ENCODE data around the gene SH3BGRL3.
A peak's percentile ranks its signal among the peaks of the same experiment; 100 is the strongest.
"Not testable (repeated sequence)": the region's sequence is repeated elsewhere in the genome, so short reads cannot be mapped to it uniquely, and the experiment has no call there.

The SH3BGRL3 gene

DNA sequence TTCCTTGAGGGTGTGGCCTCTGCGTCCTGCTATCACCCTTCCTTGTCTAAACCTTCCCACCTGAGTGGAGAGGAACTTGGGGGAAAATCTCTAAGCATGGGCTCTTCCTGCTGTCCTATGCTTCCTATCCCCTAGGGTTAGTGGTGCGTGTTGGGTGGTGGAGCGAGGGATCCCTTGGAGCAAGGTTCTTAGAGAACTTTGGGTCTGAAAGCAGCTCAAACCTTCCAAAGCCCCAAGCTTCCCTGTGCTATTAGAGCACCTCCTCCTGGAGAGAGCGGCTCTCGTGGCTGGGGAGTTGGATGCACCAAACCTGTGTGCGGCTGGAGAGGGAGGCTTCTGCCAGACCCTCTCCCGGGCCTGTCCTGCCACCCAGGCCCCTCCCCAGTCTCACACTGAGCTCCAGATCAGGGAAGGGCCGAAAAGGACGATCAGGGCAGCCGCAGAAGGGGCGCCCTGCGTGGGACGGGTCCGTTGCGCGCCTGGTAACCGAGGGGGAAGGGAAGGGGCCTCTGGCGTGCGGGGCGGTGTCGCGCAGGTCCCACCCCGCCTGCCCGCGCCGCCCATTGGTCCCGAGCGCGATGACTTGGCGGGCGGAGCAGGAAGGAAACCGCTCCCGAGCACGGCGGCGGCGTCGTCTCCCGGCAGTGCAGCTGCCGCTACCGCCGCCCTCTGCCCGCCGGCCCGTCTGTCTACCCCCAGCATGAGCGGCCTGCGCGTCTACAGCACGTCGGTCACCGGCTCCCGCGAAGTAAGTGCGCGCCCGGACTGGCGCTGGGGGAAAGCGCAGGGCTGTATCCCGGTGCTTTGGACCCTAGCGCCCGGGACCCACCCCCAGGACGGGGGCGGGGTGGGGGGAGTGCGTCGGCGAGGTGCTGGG lies at the start of gene SH3BGRL3:
TSS of gene SH3BGRL3 (plus strand) at position 631 of the 877 bp plus-strand sequence. CDS start at position 701, 70 bp downstream.
- peak; percentile 63 for DNase-seq

DNA sequence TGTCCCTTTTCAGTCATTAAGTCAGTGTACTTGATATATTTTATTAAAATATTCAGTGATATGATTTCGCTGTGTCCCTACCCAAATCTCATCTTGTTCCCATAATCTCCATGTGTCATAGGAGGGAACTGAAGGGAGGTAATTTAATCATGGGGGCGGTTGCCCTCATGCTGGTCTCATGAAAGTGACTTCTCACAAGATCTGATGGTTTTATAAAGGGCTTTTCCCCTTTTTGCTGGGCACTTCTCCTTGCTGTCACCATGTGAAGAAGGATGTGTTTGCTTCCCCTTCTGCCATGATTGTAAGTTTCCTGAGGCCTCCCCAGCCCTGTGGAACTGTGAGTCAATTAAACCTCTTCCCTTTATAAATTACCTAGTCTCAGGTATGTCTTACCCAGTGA lies 49.2 kb upstream of the SH3BGRL3 start:
- DNase-seq = not testable (repeated sequence)

DNA sequence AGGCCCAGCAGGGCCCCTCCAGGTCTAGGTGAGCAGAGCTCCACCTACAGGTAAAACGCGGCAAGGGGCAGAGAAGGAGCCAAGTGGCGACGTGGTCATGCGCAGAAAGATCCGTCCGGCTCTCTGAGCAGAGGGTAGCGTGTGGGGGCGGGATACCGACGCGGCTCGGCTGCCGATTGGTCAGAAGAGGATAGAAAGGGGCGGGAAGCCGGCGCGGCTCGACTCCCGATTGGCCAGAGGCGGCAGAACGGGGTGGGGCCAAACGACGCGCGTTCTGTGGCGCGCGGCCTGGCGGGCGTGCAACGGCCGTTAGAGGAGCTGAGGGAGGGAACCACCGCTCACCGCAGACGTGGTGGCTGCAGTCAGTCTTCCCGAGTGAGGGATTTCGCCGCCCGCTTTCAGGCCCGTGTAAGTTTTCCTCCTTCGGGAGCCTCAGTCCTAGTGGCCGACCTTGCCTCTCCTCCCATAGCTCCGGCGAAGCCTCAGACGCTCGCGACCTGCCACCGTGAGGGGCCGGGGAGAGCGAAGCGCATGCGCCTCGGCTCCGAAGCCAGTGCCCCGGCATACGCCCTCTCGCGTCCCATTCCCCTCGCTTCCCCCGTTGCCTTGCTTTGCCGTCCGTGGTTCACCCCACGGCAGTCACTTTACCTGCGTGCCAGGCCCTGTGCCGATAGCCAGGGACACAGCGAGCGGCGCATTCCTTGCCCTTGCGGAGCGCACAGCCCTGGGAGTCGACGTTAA lies 45.8 kb upstream of the SH3BGRL3 start, which contains the start of gene CEP85:
TSS of gene CEP85 (plus strand) at position 298 of the 741 bp plus-strand sequence. CDS start 5,584 bp downstream, outside the sequence.
- DNase-seq = peak; percentile 95

DNA sequence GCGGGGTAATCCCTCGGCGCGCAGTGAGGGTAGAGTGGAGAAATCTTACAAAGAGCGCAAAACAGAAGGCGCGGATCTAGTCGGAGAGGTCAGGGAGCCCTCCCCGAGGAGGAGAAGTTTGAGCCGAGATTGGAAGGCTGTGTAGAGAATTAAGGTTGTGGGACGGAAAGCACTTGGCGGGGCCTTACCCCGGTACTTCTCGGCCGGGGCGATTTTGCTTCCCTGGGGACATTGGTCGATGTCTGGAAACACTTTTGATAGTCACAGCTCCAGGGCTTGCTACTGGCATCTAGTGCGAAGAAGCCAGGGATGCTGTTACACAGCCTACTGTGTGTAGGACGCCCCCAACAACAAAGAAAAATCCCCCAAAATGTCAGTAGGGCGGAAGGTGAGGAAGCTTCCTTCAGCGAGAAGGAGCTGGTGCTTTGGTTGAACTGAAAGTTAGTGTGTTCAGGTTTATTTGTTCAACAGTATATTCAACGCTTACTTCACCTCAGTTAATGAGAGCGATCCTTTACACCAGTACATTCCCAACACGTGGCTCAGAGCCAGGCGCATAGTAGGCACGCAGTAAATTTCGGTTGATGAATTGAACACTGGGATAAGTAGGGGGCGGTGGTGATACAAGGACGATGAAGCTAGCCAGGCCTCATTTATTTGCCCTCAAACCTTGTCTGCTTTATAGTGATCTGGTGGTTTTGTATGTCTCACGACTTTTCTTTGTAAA lies 45.1 kb upstream of the SH3BGRL3 start:
- peak; percentile 14 for DNase-seq

DNA sequence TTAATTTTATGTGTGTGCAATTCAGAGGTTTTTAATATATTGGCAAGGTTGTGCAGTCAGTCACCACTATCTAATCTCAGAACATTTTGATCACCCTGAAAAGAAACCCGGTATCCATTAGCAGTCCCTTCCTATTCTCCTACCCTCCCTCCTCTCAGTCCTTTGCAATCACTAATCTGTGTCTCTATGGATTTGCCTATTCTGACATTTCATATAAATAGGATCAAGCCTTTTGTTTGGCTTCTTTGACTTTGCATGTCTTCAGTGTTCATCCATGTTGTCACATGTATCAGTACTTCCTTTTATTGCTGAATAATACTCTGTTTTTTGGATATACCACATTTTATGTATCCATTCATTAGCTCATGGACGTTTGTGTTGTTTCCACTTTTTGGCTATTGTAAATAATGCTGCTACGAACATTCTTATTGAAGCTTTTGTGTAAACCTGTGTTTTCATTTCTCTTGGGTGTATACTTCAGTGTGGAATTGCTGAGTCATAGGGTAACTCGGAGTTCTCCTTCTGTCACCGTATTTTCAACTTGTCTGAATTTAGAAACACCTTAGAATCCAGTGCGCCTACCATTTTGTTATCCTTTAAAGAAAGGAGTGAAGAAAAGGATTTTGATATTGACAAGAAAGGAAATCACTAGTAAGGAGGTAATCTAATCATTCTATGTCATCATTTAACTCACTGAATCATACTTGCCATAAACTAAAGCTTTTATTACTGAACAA lies 42.5 kb upstream of the SH3BGRL3 start:
- DNase-seq = no peak

DNA sequence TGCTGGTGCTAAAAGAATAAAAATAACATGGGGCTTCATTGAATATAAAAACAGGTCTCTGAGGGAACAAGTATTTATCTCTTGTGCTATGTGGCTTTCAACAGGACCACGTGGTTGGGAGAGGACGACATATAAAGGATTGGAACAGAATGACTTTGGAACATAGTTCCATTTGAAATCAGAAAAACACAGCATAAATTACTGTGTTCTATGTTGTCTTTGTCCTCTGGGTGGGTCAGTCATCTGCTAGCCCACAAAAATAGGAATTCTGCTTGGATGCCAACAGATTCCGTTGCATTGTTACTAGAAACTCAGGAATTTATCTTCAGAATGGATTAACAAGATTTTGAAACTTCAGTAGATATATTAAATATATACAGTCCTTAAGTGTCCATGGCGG lies 40.0 kb upstream of the SH3BGRL3 start:
- no peak for DNase-seq

DNA sequence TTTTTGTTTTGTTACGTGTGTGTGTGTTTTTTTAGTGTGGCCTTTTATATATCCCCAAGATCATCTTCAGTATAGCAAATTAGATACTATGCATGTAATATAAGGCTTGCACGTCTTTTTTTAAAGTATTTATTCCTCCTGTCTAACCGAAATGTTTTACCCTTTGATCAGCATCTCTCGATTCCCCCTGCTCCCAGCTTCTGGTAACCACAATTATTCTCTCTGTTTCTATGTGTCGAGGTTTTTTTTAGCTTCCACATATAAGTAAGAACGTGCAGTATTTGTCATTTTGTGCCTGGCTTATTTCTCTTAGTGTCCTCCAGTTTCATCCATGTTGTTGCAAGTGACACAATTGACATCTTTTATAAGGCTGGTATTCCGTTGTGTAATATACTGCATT lies 27.2 kb upstream of the SH3BGRL3 start:
- no peak for DNase-seq

DNA sequence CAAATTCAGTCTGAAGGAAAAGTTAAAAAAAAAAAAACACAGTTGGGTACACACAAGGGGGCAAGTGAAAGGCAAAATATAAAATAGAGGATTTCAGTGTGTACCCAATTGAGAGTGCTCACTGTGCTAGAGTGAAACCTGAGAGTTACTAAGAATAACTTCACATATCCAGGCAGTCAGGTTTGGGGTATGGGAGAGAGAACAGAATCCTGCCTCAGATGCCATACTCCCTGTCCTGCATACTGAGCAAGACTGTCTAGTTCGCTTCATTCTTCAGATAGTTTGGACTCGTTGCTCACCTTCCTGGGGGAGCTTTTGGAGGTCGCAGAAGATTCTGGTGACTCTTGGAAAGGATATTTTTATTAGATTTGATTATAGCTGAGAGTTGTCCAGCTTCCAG lies 25.5 kb upstream of the SH3BGRL3 start:
- DNase-seq = no peak

DNA sequence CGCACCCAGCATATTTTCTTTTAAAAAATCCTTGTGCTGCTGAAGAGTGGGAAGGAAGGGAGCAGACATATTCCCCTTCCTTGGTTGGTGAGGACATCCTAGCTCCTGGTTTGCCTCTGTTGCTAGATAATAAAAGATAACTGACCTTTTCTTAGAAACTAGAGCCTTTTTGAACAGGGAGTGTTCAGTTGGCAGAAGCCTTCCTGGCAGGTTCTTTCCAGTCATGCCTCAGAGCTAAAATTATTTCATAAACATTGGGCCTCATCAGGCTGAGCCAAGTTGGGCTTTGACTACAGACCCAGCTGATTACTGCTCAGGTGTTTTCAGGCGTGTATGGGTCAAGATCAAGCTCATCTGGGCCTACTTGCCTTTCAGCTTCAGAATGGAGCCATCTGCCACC lies 22.7 kb upstream of the SH3BGRL3 start:
- no peak for DNase-seq

DNA sequence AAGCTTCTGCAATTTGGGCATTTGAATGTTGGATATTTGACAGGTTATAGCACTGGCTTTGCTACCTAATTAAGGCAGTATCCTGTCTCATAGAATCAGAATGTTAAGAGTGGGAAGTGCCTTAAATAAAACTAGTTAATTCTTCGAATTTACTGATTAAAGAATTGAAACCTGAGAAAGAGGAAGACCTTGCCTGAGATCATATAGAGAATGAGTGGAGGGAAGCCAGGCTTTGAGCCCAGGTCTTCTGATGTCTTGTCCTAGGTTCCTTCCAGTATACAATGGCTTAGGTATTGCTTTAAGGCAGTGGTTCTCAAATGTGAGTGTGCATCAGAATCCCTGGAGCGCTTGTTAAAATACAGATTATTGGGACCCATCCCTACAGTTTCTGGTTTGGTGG lies 20.9 kb upstream of the SH3BGRL3 start:
- no peak for DNase-seq

DNA sequence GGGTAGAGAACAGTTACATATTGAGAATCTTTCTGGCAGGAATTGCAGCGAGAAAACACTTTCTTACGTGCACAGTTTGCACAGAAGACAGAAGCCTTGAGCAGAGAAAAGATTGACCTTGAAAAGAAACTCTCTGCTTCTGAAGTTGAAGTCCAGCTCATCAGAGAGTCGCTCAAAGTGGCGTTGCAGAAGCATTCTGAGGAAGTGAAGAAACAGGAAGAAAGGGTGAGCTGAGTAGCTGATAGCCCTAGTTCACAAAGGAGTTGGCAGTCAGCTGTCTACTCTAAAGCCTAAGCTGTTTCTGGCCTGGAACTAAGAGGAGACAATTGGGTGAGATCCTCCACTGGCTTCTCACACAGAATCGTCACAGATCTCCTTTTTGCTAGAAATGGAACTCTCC lies 20.3 kb upstream of the SH3BGRL3 start:
- DNase-seq = no peak

DNA sequence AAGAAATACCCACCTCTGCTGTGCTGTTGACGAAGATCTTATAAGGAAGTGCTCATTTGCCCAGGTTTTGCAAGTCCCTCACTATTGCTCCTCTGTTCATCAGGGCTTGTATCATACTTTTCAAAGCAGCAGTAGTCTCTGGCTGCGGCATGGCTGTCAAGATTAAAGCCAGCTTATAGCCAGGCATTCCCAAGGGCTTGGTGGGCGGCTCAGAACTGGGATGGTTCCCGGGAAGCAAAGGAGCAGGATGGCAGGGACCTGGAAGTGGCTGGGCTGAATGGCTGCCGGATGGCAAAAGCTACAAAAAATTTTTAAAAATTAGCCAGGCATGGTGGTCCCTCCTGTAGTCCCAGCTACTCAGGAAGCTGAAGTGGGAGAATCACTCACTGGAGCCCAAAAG lies 16.7 kb upstream of the SH3BGRL3 start:
- DNase-seq = no peak

DNA sequence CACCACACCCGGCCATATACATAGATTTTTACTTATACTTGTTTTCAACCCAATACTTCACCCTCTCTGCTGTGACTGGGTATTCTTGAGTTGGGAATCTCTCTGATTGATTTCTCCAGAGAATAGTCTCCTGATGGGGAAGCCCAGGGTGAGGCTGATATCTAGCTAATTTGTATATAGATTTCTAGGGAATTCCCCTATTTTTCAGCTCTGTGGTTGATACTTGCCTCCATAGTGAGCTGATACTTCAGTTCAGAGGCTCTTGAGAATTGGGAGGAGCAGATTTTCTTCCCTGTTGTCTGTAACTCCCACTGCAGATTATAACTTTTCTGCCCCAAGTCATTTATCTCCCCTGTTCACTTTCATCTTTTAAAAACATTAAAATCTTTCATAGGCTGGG lies 14.5 kb upstream of the SH3BGRL3 start:
- no peak for DNase-seq

DNA sequence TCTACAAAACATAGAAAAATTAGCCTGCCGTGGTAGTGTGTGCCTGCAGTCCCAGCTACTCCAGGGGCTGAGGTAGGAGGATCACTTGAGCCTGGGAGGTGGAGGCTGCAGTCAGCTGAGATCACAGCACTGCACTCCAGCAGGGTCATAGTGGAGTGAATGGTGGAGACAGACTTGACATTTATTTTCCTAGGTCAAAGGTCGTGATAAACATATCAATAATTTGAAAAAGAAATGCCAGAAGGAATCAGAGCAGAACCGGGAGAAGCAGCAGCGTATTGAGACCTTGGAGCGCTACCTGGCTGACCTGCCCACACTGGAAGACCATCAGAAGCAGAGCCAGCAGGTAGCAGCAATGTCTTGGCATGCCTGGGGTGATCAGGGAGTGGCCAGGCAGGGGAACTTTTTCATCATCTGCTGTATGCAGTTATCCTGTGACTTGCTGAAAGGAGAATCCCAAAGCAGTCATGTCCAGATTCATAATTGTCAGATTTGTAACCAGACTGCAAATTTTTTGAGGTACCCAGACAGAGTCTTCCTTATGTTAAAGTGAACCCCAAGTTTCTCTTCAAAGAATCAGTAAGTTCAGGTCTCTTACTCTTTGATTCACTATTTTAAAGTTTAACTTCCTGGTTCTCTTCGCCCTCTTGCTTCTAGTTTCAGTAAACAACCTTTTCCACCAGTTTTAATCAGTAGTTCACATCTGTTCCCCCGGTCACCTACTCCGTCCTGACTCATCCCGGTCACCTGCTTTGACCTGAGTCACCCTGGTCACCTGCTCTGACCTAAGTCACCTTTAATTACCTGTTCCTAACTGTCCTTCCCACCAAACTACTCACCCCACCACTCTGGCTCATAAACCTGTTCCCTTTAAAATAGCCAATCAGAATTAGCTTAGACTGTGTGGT lies 11.3 kb upstream of the SH3BGRL3 start:
- DNase-seq = no peak

DNA sequence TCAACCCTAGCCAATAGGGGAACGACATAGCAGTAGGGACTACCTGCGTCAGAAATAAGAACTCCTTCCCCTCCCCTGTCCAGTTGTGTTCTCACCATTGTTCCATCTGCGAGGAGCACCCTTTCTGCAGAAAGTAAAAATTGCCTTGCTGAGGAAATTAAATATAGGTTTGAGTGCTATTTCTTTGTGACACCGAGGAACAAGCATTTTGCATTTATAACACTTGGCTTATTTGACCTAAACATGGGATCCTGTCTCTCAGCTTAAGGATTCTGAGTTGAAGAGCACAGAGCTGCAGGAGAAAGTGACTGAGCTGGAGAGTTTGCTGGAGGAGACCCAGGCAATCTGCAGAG lies 10.7 kb upstream of the SH3BGRL3 start:
- DNase-seq = no peak

DNA sequence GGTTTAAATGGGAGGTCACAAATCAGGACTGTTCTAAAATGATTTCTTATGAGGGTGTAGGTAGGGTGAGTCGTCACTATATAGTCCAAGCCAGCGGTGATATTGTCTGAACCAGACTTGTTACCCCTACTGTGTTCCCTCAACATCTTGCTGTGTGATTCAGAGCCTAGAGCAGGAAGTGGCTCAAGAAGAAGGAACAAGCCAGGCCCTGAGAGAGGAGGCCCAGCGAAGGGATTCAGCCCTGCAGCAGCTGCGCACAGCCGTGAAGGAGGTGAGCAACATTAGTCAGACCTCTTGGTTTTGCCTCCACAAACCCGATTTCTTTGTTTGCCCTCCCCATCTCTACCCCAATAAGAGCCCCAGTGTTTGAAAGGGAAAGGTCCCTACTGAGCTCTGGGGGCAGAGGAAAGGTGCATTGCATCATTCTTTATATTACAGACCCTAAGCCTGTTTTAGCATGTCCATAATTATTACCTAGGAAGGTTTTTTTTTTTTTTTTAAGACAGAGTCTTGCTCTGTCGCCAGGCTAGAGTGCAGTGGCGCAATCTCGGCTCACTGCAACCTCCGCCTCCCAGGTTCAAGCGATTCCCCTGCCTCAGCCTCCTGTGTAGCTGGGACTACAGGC lies 5.0 kb upstream of the SH3BGRL3 start:
- no peak for DNase-seq

DNA sequence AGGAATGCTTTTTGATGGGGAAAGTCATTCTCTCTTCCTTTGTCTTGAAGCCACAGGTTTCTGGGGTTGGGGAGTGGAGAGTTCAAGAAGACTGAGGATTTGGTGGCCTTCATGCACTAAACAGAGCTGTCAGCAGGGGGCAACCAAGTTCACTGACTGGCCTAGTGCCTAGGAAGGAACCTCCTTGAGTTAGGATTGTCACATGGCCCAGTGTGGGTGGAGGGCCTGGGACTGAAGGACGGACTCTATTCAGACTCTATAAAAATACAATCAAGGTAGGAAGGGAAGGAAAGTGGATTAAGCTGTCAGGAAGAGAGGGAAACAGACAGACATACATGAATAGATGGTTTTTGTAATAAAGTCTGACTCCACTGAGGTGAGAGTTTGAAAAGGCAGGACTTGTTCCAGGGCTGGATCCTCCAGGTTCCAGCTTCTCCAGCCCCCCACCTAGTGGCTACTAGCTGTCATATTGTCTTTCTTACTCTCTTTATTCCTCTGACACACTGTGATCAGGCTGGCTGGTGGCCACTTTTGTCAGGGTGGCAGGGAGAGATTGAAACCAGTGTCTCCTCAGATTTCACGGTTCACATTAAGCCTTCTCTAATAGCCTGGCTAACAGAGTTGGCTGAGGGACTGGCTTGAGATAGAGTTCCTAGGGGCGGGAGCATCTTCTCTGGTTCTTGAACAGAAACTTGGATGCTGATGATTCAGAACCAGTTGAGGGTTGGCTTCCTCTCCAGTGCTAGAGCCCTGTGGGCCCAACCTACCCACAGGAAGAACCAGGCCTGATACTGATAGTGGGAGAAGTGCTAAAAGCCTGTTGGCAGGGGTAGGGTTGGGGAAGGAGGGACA lies 4.1 kb upstream of the SH3BGRL3 start:
- DNase-seq = peak; percentile 82

DNA sequence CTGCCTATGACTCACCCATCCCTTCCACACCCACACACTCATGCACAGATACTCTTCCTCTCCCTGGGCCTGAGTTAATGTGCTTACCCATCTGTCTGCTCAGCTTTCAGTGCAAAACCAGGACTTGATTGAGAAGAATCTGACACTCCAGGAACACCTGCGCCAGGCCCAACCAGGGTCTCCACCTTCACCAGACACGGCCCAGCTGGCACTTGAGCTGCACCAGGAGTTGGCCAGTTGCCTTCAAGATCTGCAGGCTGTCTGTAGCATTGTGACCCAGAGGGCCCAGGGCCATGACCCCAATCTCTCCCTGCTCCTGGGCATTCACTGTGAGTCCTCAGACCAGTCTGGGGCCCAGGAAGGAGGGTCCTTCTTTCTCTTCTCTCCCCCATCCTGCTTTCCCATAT lies 3.5 kb upstream of the SH3BGRL3 start:
- no peak for DNase-seq

DNA sequence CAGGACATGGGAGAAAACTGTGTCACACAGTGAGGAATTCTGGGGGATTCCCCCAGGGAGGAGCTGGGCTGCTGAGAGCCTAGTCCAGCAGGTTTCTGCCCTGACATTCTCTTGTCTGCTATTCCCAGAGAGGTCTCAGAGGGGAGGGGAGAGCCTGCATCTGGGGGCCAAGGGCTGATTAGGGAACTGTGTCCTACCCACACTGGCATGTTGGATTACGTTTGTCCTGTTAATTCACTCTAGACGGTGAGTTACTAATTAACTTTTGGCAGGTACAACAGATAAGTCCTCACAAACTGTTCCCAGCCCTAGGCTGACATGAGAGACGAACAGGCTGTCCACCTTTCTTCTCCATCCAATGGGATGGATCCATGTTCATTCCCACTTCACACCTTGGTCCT lies 2.6 kb upstream of the SH3BGRL3 start:
- no peak for DNase-seq

DNA sequence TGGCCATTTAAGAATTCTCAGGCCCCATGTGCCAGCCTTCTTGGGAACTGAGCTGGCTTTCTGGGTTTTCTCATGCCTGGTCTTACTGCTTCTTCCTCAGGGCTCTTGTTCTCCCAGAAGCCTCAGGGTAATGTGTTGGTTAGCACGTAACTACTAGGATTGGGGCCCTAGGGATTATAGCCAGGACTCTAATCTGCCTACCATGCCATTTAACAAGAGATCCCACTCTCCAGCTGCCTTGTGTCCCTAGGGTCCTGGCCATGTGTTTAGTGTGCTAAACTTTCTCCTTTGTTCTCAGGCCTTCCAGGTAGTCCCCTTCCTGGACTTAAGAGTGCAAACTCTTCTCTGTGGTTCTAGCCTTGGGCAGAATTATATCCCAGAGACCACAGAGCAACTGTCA lies 2.2 kb upstream of the SH3BGRL3 start:
- DNase-seq = no peak

All from kidney glomerular epithelial cell (primary cell).